T-helper 1 cell (primary cell): ENCODE results near the gene BRSK1.
A peak's percentile ranks its signal among the peaks of the same experiment; 100 is the strongest.

Experiments used
- DNase-seq, 5 donors: peaks; one replicate each; pipeline ENCODE4 v3.0.0-alpha.2; 2012 to 2020

Gene BRSK1

GRCh38 chr19:55253842-55254624, 29.8 kb upstream of the BRSK1 start:
- DNase-seq = peak in 4 of 5 donors; percentile 41 to 84 (median 54)

GRCh38 chr19:55254625-55254977, 29.2 kb upstream of the BRSK1 start:
- no peak for DNase-seq

GRCh38 chr19:55255618-55256423, 28.0 kb upstream of the BRSK1 start:
- DNase-seq = peak in 2 of 5 donors; percentile 32 to 62

- no peak for DNase-seq
Measured at GRCh38 chr19:55256562-55257460, 27.0 kb upstream of the BRSK1 start.

GRCh38 chr19:55257461-55258420, 26.1 kb upstream of the BRSK1 start:
- no peak for DNase-seq

GRCh38 chr19:55258476-55258827, 25.3 kb upstream of the BRSK1 start:
- DNase-seq = peak in 4 of 5 donors; percentile 33 to 62 (median 35)

- DNase-seq = peak; percentile 89 to 98 (median 91)
Measured at GRCh38 chr19:55258828-55259539, 24.8 kb upstream of the BRSK1 start, which contains the start of gene PPP6R1. Gene PPP6R1 (minus strand): TSS chr19:55259017. CDS start chr19:55247103, 11,914 bp downstream.

- DNase-seq = peak in 1 of 5 donors; percentile 17
Measured at GRCh38 chr19:55259540-55260210, 24.1 kb upstream of the BRSK1 start.

- DNase-seq = no peak
Measured at GRCh38 chr19:55261671-55262126, 22.1 kb upstream of the BRSK1 start.

- no peak for DNase-seq
Measured at GRCh38 chr19:55262359-55262758, 21.4 kb upstream of the BRSK1 start.

GRCh38 chr19:55264531-55264930, 19.3 kb upstream of the BRSK1 start:
- DNase-seq = no peak

GRCh38 chr19:55265173-55265572, 18.6 kb upstream of the BRSK1 start:
- no peak for DNase-seq

GRCh38 chr19:55265723-55266386, 17.9 kb upstream of the BRSK1 start:
- no peak for DNase-seq

GRCh38 chr19:55266404-55266803, 17.4 kb upstream of the BRSK1 start:
- DNase-seq = no peak

GRCh38 chr19:55266840-55267239, 17.0 kb upstream of the BRSK1 start:
- no peak for DNase-seq

GRCh38 chr19:55269299-55269698, 14.5 kb upstream of the BRSK1 start:
- no peak for DNase-seq

- no peak for DNase-seq
Measured at GRCh38 chr19:55270172-55270942, 13.4 kb upstream of the BRSK1 start.

- DNase-seq = no peak
Measured at GRCh38 chr19:55272142-55272541, 11.7 kb upstream of the BRSK1 start.
